K562 (cell line): ENCODE results near the gene MAP2K6. TPM values are rescaled to one million over a fixed set of nuclear protein-coding genes. Genes with fewer than 3 reads are reported as not detected.

ENCODE experiments used
- ATAC-seq: fragments of 200-7000 bp; cut with Tn5 transposase; 3 replicates; pipeline ENCODE4 v1.9.1; 2020; ENCODE audit warnings: moderate library complexity
- BruUV-seq: library from RNA; stranded (reverse); fragments of 400-500 nt; replicated peaks from 2 replicates; lab custom pipeline; 2021; lab: Mats Ljungman, UMichigan
- CTCF ChIA-PET: fragments of 300-600 bp; formaldehyde crosslinking; extraction: SDS; loops from one replicate; lab custom pipeline; 2021; ENCODE audit warnings: low intra/inter-chr PET ratio; lab: Yijun Ruan, JAX
- POLR2A ChIA-PET: fragments of 300-600, 350-650 bp; sonication (Branson Sonifier 250); formaldehyde crosslinking; extraction: SDS; loops from one replicate; lab custom pipeline; 2021; ENCODE audit warnings: antibody characterized with exemption, inconsistent platforms; lab: Yijun Ruan, JAX
- DNase-seq, 4 experiments: peaks; one replicate each; pipeline versions ENCODE4 v3.0.0 to v3.0.0-alpha.2; 2011 to 2018; ENCODE audit warnings: low spot score in 3 of 4, mixed read lengths in 3 of 4; ENCODE audit errors: extremely low read depth in 1 of 4
- FAIRE-seq: peaks from 2 replicates; lab custom pipeline; 2011; peaks lifted over from hg19 to GRCh38; lab: Jason Lieb, UNC
- H2AFZ ChIP-seq: 2 replicates; pipeline ENCODE4 v1.6.0; 2011; ENCODE audit warnings: low read depth, low read length, control low read depth, inconsistent platforms
- H3K27ac ChIP-seq: fragments of 200-600 bp; 3 replicates; pipeline ENCODE4 v1.8.0; 2011; ENCODE audit warnings: low read depth, mild to moderate bottlenecking, control low read depth, inconsistent platforms, low read length, moderate library complexity, mixed read lengths; ENCODE audit errors: extremely low read depth
- H3K27me3 ChIP-seq, 2 experiments: fragments of 300-600 bp in 1 of 2; 2 replicates in 1 of 2; 3 replicates in 1 of 2; pipeline versions ENCODE4 v1.6.0 to v1.8.0; 2011; ENCODE audit warnings: inconsistent platforms in 2 of 2, low read length in 2 of 2, mild to moderate bottlenecking in 1 of 2, mixed read lengths in 1 of 2, moderate library complexity in 1 of 2; ENCODE audit not compliant: control insufficient read depth in 2 of 2, insufficient read depth in 2 of 2
- H3K36me3 ChIP-seq: fragments of 300-600 bp; 3 replicates; pipeline ENCODE4 v1.8.0; 2011; ENCODE audit warnings: mild to moderate bottlenecking, low read length, inconsistent platforms; ENCODE audit not compliant: control insufficient read depth, insufficient read depth
- H3K4me1 ChIP-seq, 2 experiments: fragments of 200-600 bp in 1 of 2; replicated peaks in 1 of 2; 2 replicates in 1 of 2; 3 replicates in 1 of 2; pipeline versions ENCODE4 v1.5.1 to v1.8.0; 2011; ENCODE audit warnings: inconsistent platforms in 2 of 2, low read length in 2 of 2, mild to moderate bottlenecking in 1 of 2, mixed read lengths in 1 of 2, moderate library complexity in 1 of 2; ENCODE audit not compliant: control insufficient read depth in 2 of 2, insufficient read depth in 2 of 2
- H3K4me2 ChIP-seq: 2 replicates; pipeline ENCODE4 v1.6.1; 2011; ENCODE audit warnings: low read length, control low read depth, inconsistent platforms, mixed read lengths; ENCODE audit not compliant: insufficient read depth
- H3K4me3 ChIP-seq: fragments of 200-600 bp; sonication (generic), shearing (Covaris generic); 2 replicates; pipeline ENCODE4 v1.5.1; 2016; ENCODE audit warnings: control low read depth, inconsistent platforms
- H3K79me2 ChIP-seq: fragments of 200-600 bp; 3 replicates; pipeline ENCODE4 v1.8.0; 2011; ENCODE audit warnings: low read length, inconsistent platforms; ENCODE audit not compliant: control insufficient read depth, insufficient read depth
- H3K9ac ChIP-seq, 2 experiments: 2 replicates each; pipeline versions ENCODE4 v1.6.0 to v1.6.1; 2011; ENCODE audit warnings: low read depth in 2 of 2, low read length in 2 of 2, control low read depth in 1 of 2, inconsistent platforms in 1 of 2, mild to moderate bottlenecking in 1 of 2, mixed read lengths in 1 of 2; ENCODE audit not compliant: insufficient read depth in 1 of 2
- H3K9me1 ChIP-seq: one replicate; pipeline ENCODE4 v1.6.0; 2011; ENCODE audit warnings: inconsistent platforms, mild to moderate bottlenecking, low read length, moderate library complexity; ENCODE audit not compliant: control insufficient read depth, insufficient read depth
- H3K9me3 ChIP-seq: replicated peaks from 2 replicates; pipeline ENCODE4 v1.5.1; 2011; ENCODE audit warnings: low read depth, low read length, inconsistent platforms; ENCODE audit not compliant: control insufficient read depth, insufficient read depth
- H4K20me1 ChIP-seq: replicated peaks from 2 replicates; pipeline ENCODE4 v1.6.1; 2011; ENCODE audit warnings: low read length, inconsistent platforms, mixed read lengths; ENCODE audit not compliant: control insufficient read depth, insufficient read depth
- CEBPG ChIP-seq, 3 experiments: fragments of 200-800 bp in 1 of 3; sonication (Bioruptor generic) in 1 of 3; sonication (generic) in 1 of 3; formaldehyde crosslinking in 1 of 3; IDR thresholded peaks in 2 of 3; conservative IDR thresholded peaks in 1 of 3; 2 replicates each; pipeline versions ENCODE4 v1.6.1 to v1.8.0; 2016 to 2022; ENCODE audit warnings: missing compliant biosample characterization in 2 of 3, missing genetic modification characterization in 2 of 3, mild to moderate bottlenecking in 1 of 3, missing genetic modification reagents in 1 of 3
- CREM ChIP-seq: IDR thresholded peaks from 2 replicates; pipeline ENCODE4 v1.6.1; 2014; ENCODE audit warnings: antibody characterized with exemption, low read depth
- SNIP1 ChIP-seq: fragments of 450-650 bp; IDR thresholded peaks from 2 replicates; pipeline ENCODE4 v1.7.1; 2017; ENCODE audit warnings: low read depth, mild to moderate bottlenecking
- YBX1 ChIP-seq: fragments of 450-650 bp; IDR thresholded peaks from 2 replicates; pipeline ENCODE4 v1.7.1; 2016; ENCODE audit warnings: mild to moderate bottlenecking
- WGBS: fragments of 100-300 bp; shearing (Covaris generic); methylation state at CpG from one replicate; pipeline ENCODE4 v1.1.6; 2016; ENCODE audit warnings: low coverage, mixed read lengths; ENCODE audit not compliant: insufficient coverage; ENCODE audit errors: missing lambda C conversion rate; 5-methylcytosine and 5-hydroxymethylcytosine counted together
- in situ Hi-C: fragments of 300-500 bp; cut with MboI; formaldehyde crosslinking; loops from 4 replicates; pipeline ENCODE4 v1.15.0; 2018; ENCODE audit warnings: inconsistent platforms, mixed read lengths
- intact Hi-C: fragments of 100-400 bp; cut with micrococcal nuclease; formaldehyde crosslinking; loops from 2 replicates; pipeline ENCODE4 v1.14.2; 2022
- polyA plus RNA-seq, 8 experiments: library from polyadenylated mRNA; depleted of rRNA in 4 of 8; stranded (reverse) in 5 of 8; unstranded in 3 of 8; fragments of >200 nt; fragmentation: Nextera tagmentation in 2 of 8; fragmentation: Illumina TruSeq in 1 of 8; extraction: Ambion mirVana in 2 of 8; extraction: Trizol in 1 of 8; gene quantifications; 2 replicates each; pipeline versions ENCODE4 v1.2.1 to v1.2.3, GENCODE V29; 2011 to 2014; ENCODE audit warnings: inconsistent platforms in 1 of 8, missing spikeins in 1 of 8
- total RNA-seq, 7 experiments: library from RNA; depleted of rRNA in 6 of 7; stranded (reverse); fragments of >200 nt in 6 of 7; fragmentation: Illumina TruSeq in 2 of 7; extraction: Trizol in 2 of 7; gene quantifications; 2 replicates each; pipeline versions ENCODE4 v1.2.1 to v1.2.3, GENCODE V29; 2011 to 2021; ENCODE audit warnings: low replicate concordance in 1 of 7
- TF ChIP-seq, protein P1 (sequence below): fragments of 200-400 bp; formaldehyde crosslinking; IDR thresholded peaks from 2 replicates; pipeline ENCODE4 v1.6.1; 2017; ENCODE audit warnings: mild to moderate bottlenecking, low read depth, low read length, moderate library complexity
- TF ChIP-seq, protein P2 (sequence below): fragments of 250-450 bp; sonication (Bioruptor Pico); IDR thresholded peaks from 2 replicates; pipeline ENCODE4 v1.4.0; 2020
- TF ChIP-seq, protein P3 (sequence below): fragments of 450-650 bp; IDR thresholded peaks from 2 replicates; pipeline ENCODE4 v1.7.0; 2016; ENCODE audit warnings: borderline replicate concordance

The MAP2K6 gene
- total and polyA plus RNA-seq, 9 of the 15 experiments (the other 6 are each of a cell fraction or from before 2014, with no cell fraction given), result 0.07 to 0.13 TPM; not detected in 7

DNA sequence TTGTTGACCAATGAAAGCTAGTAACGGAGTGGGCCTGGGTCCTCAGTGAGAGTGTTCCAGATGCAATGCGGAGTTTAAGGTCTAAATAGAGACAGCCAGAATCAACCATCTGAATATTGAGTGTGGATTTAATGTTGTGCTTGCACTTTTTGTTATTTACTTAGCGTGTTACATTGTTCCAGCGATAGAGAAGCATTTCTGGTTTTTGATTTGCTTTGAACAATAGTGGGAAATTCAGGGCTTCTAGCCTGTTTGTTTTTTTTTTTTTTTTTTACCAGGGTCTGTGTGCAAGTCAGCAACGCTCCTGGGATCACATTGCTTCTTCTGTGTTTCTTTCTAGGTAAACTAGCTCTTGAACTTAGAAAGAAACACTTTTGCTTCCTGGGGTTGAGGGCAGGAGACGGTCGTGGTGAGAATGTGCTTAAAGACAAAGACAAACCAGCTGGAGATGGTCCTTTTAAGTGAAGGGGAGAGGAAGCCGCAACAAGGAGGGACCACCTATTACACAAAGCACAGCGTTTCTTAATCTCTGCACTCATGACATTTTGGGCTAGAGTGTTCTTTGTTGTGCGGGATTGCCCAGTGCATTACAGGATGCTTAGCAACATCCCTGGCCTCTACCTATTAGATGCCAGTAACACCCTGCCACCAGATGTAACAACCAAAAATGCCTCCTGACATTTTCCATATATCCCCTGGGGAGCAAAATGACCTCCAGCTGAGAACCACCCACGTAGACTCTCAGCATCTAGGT lies 119.2 kb downstream of the MAP2K6 start:
- ChIA-PET POLR2A (interaction anchor here (0.6 to 2.0 kb wide), 2 partner anchors 10 to 78 kb away, joined by 3 to 4 read pairs; no protein-coding TSS in a partner anchor), CTCF (no interaction called here)
- Histone ChIP-seq H3K4me3 (no peak overlapping the region), H3K9me3 (no peaks in the 10 kb centered on the region), H4K20me1 (no peaks in the 10 kb centered on the region), H3K4me2 (no peak overlapping the region), H3K9ac (no peak overlapping the region), H3K4me1 (no peaks in the 10 kb centered on the region), H3K9me1 (no peaks in the 10 kb centered on the region), H3K79me2 (no peaks in the 10 kb centered on the region), H3K27me3 (no peaks in the 10 kb centered on the region), H2AFZ (no peak overlapping the region), H3K36me3 (no peaks in the 10 kb centered on the region), H3K27ac (no peak overlapping the region)
- BruUV-seq, result no TSS peak
- ATAC-seq (no peak), FAIRE-seq (no peak), DNase-seq (no peak)
- in situ Hi-C loops (no loop called here), intact Hi-C loops (no loop called here)
- 2% methylated on average over 10 of the region's 11 CpGs for WGBS
- TF ChIP-seq SNIP1 (no peak), CEBPG (CRISPR knock-in tag; IDR thresholded peaks at IDR 0.05) (no peak), CEBPG (tag; conservative IDR thresholded peaks at IDR 0.05 in 1 of 2, IDR thresholded peaks at IDR 0.05 in 1 of 2) (no peak), CREM (no peak), YBX1 (no peak)
- TF ChIP-seq, protein P1, sequence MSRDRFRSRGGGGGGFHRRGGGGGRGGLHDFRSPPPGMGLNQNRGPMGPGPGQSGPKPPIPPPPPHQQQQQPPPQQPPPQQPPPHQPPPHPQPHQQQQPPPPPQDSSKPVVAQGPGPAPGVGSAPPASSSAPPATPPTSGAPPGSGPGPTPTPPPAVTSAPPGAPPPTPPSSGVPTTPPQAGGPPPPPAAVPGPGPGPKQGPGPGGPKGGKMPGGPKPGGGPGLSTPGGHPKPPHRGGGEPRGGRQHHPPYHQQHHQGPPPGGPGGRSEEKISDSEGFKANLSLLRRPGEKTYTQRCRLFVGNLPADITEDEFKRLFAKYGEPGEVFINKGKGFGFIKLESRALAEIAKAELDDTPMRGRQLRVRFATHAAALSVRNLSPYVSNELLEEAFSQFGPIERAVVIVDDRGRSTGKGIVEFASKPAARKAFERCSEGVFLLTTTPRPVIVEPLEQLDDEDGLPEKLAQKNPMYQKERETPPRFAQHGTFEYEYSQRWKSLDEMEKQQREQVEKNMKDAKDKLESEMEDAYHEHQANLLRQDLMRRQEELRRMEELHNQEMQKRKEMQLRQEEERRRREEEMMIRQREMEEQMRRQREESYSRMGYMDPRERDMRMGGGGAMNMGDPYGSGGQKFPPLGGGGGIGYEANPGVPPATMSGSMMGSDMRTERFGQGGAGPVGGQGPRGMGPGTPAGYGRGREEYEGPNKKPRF, result no peak
- TF ChIP-seq, protein P2, sequence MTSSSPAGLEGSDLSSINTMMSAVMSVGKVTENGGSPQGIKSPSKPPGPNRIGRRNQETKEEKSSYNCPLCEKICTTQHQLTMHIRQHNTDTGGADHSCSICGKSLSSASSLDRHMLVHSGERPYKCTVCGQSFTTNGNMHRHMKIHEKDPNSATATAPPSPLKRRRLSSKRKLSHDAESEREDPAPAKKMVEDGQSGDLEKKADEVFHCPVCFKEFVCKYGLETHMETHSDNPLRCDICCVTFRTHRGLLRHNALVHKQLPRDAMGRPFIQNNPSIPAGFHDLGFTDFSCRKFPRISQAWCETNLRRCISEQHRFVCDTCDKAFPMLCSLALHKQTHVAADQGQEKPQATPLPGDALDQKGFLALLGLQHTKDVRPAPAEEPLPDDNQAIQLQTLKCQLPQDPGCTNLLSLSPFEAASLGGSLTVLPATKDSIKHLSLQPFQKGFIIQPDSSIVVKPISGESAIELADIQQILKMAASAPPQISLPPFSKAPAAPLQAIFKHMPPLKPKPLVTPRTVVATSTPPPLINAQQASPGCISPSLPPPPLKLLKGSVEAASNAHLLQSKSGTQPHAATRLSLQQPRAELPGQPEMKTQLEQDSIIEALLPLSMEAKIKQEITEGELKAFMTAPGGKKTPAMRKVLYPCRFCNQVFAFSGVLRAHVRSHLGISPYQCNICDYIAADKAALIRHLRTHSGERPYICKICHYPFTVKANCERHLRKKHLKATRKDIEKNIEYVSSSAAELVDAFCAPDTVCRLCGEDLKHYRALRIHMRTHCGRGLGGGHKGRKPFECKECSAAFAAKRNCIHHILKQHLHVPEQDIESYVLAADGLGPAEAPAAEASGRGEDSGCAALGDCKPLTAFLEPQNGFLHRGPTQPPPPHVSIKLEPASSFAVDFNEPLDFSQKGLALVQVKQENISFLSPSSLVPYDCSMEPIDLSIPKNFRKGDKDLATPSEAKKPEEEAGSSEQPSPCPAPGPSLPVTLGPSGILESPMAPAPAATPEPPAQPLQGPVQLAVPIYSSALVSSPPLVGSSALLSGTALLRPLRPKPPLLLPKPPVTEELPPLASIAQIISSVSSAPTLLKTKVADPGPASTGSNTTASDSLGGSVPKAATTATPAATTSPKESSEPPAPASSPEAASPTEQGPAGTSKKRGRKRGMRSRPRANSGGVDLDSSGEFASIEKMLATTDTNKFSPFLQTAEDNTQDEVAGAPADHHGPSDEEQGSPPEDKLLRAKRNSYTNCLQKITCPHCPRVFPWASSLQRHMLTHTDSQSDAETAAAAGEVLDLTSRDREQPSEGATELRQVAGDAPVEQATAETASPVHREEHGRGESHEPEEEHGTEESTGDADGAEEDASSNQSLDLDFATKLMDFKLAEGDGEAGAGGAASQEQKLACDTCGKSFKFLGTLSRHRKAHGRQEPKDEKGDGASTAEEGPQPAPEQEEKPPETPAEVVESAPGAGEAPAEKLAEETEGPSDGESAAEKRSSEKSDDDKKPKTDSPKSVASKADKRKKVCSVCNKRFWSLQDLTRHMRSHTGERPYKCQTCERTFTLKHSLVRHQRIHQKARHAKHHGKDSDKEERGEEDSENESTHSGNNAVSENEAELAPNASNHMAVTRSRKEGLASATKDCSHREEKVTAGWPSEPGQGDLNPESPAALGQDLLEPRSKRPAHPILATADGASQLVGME, result no peak
- TF ChIP-seq, protein P3, sequence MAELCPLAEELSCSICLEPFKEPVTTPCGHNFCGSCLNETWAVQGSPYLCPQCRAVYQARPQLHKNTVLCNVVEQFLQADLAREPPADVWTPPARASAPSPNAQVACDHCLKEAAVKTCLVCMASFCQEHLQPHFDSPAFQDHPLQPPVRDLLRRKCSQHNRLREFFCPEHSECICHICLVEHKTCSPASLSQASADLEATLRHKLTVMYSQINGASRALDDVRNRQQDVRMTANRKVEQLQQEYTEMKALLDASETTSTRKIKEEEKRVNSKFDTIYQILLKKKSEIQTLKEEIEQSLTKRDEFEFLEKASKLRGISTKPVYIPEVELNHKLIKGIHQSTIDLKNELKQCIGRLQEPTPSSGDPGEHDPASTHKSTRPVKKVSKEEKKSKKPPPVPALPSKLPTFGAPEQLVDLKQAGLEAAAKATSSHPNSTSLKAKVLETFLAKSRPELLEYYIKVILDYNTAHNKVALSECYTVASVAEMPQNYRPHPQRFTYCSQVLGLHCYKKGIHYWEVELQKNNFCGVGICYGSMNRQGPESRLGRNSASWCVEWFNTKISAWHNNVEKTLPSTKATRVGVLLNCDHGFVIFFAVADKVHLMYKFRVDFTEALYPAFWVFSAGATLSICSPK, result no peak
